ENCODE results near the gene TMEM156.
"Not testable (repeated sequence)": the region's sequence is repeated elsewhere in the genome, so short reads cannot be mapped to it uniquely, and the experiment has no call there.

DNA sequence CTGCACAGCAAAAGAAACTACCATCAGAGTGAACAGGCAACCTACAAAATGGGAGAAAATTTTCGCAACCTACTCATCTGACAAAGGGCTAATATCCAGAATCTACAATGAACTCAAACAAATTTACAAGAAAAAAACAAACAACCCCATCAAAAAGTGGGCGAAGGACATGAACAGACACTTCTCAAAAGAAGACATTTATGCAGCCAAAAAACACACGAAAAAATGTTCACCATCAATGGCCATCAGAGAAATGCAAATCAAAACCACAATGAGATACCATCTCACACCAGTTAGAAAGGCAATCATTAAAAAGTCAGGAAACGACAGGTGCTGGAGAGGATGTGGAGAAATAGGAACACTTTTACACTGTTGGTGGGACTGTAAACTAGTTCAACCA, 30.2 kb downstream of the TMEM156 start:
- TF ChIP-seq EZH2phosphoT487 (IDR thresholded peaks at IDR 0.05; ENCODE audit: unreplicated experiment); POLR2AphosphoS5 (IDR thresholded peaks at IDR 0.05; ENCODE audit: low read depth); EZH2 (IDR thresholded peaks at IDR 0.05; ENCODE audit: low read depth, unreplicated experiment); CREB1 (CRISPR knock-in tag; IDR thresholded peaks at IDR 0.05; ENCODE audit: low read depth); STAT1 (IDR thresholded peaks at IDR 0.05; ENCODE audit: unreplicated experiment); NANOG (IDR thresholded peaks at IDR 0.05; ENCODE audit: borderline replicate concordance): not testable (repeated sequence)
- TF ChIP-seq, protein P1, sequence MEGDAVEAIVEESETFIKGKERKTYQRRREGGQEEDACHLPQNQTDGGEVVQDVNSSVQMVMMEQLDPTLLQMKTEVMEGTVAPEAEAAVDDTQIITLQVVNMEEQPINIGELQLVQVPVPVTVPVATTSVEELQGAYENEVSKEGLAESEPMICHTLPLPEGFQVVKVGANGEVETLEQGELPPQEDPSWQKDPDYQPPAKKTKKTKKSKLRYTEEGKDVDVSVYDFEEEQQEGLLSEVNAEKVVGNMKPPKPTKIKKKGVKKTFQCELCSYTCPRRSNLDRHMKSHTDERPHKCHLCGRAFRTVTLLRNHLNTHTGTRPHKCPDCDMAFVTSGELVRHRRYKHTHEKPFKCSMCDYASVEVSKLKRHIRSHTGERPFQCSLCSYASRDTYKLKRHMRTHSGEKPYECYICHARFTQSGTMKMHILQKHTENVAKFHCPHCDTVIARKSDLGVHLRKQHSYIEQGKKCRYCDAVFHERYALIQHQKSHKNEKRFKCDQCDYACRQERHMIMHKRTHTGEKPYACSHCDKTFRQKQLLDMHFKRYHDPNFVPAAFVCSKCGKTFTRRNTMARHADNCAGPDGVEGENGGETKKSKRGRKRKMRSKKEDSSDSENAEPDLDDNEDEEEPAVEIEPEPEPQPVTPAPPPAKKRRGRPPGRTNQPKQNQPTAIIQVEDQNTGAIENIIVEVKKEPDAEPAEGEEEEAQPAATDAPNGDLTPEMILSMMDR (conservative IDR thresholded peaks at IDR 0.05; ENCODE audit: low read depth in 2 of 2), result not testable (repeated sequence)
- TF ChIP-seq, protein P2, sequence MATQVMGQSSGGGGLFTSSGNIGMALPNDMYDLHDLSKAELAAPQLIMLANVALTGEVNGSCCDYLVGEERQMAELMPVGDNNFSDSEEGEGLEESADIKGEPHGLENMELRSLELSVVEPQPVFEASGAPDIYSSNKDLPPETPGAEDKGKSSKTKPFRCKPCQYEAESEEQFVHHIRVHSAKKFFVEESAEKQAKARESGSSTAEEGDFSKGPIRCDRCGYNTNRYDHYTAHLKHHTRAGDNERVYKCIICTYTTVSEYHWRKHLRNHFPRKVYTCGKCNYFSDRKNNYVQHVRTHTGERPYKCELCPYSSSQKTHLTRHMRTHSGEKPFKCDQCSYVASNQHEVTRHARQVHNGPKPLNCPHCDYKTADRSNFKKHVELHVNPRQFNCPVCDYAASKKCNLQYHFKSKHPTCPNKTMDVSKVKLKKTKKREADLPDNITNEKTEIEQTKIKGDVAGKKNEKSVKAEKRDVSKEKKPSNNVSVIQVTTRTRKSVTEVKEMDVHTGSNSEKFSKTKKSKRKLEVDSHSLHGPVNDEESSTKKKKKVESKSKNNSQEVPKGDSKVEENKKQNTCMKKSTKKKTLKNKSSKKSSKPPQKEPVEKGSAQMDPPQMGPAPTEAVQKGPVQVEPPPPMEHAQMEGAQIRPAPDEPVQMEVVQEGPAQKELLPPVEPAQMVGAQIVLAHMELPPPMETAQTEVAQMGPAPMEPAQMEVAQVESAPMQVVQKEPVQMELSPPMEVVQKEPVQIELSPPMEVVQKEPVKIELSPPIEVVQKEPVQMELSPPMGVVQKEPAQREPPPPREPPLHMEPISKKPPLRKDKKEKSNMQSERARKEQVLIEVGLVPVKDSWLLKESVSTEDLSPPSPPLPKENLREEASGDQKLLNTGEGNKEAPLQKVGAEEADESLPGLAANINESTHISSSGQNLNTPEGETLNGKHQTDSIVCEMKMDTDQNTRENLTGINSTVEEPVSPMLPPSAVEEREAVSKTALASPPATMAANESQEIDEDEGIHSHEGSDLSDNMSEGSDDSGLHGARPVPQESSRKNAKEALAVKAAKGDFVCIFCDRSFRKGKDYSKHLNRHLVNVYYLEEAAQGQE (IDR thresholded peaks at IDR 0.05; ENCODE audit: unreplicated experiment), result not testable (repeated sequence)
